HG03103 (cell line): Measurements from ENCODE around the gene IL10RB.

Experiments
- ATAC-seq: cut with Tn5 transposase; IDR thresholded peaks from one replicate; pipeline ENCODE4 v1.9.1; 2021; ENCODE audit warnings: low read depth; ENCODE audit not compliant: unreplicated experiment

IL10RB gene

GRCh38 chr21:33324291-33325221 is 58.4 kb downstream of the IL10RB start, which contains the start of gene IFNAR1:
Gene IFNAR1 (plus strand): TSS chr21:33324970. CDS start chr21:33325056, 86 bp downstream.
- peak; percentile 65 for ATAC-seq

GRCh38 chr21:33325222-33326067 is 59.3 kb downstream of the IL10RB start:
- ATAC-seq = peak; percentile 34

GRCh38 chr21:33327326-33327725 is 61.2 kb downstream of the IL10RB start:
- no peak for ATAC-seq

- no peak for ATAC-seq
These were observed 61.7 kb downstream of the IL10RB start for GRCh38 chr21:33327792-33328433.

GRCh38 chr21:33330726-33331125 is 64.6 kb downstream of the IL10RB start:
- no peak for ATAC-seq

- ATAC-seq = peak; percentile 80
These were observed 66.0 kb downstream of the IL10RB start for GRCh38 chr21:33332143-33332542.

- ATAC-seq = no peak
These were observed 68.0 kb downstream of the IL10RB start for GRCh38 chr21:33334191-33334590.

GRCh38 chr21:33334824-33335223 is 68.7 kb downstream of the IL10RB start:
- no peak for ATAC-seq

GRCh38 chr21:33339135-33339534 is 73.0 kb downstream of the IL10RB start:
- no peak for ATAC-seq

- ATAC-seq = no peak
These were observed 73.8 kb downstream of the IL10RB start for GRCh38 chr21:33339918-33340317.

- ATAC-seq = no peak
These were observed 79.6 kb downstream of the IL10RB start for GRCh38 chr21:33345751-33346238.
